Measurements from ENCODE around the gene LRRC19. TPM values are rescaled to one million over a fixed set of nuclear protein-coding genes. Genes with fewer than 3 reads are reported as not detected.

LRRC19 gene
- total and polyA plus RNA-seq, 2 donors (not counting 1 experiment from before 2014, with no cell fraction given), result not detected

GRCh38 chr9:26975728-26976707, 29.5 kb downstream of the LRRC19 start:
- 96% methylated on average over 14 of the region's 18 CpGs for whole genome bisulfite sequencing (ENCODE audit: insufficient coverage)
- Mint-ChIP-seq H3K4me3 (no peak overlapping the region), H3K27ac (no peak overlapping the region), H3K4me1 (no peaks in the 10 kb centered on the region), H3K9me3 (ENCODE audit: insufficient read depth) (no peaks in the 10 kb centered on the region), H3K27me3 (no peaks in the 10 kb centered on the region)
- Histone ChIP-seq H3K79me2 (ENCODE audit: control insufficient read depth, insufficient read depth, low read length) (no peaks in the 10 kb centered on the region), H2AFZ (ENCODE audit: insufficient read depth, low read depth, low read length, poor library complexity, severe bottlenecking) (no peak overlapping the region), H3K27me3 (replicated peaks in 1 of 4; ENCODE audit: control extremely low read depth in 1 of 4, control insufficient read depth in 3 of 4, insufficient read depth in 4 of 4, low read length in 3 of 4) (no peaks in the 10 kb centered on the region), H3K4me1 (ENCODE audit: control insufficient read depth in 2 of 2, insufficient read depth in 2 of 2, low read length in 2 of 2) (no peaks in the 10 kb centered on the region), H3K36me3 (replicated peaks in 1 of 2; ENCODE audit: control extremely low read depth in 1 of 2, control insufficient read depth in 1 of 2, extremely low read depth in 1 of 2, insufficient read depth in 2 of 2, low read length in 1 of 2) (peaks cover 0 to 3% of the 10 kb centered on the region in 2 experiments), H3K4me3 (ENCODE audit: control extremely low read depth in 1 of 5, extremely low read depth in 1 of 5, insufficient read depth in 1 of 5, low read depth in 2 of 5, low read length in 4 of 5) (no peak overlapping the region), H3K9ac (ENCODE audit: low read length) (no peak overlapping the region), H3K4me2 (replicated peaks; ENCODE audit: low read depth, low read length, poor library complexity, severe bottlenecking) (no peak overlapping the region), H3K27ac (ENCODE audit: low read length in 2 of 2) (no peak overlapping the region), H4K20me1 (ENCODE audit: control insufficient read depth, insufficient read depth, low read length, poor library complexity, severe bottlenecking) (no peaks in the 10 kb centered on the region), H3K9me3 (ENCODE audit: control extremely low read depth in 1 of 3, control insufficient read depth in 2 of 3, insufficient read depth in 1 of 3, low read length in 2 of 3) (no peaks in the 10 kb centered on the region)
- peak; percentile 25 for DNase-seq
- intact Hi-C loops (cut with micrococcal nuclease), result no loop called here
- ChIA-PET CTCF (no interaction called here), POLR2A (no interaction called here)
- ATAC-seq (ENCODE audit: low read depth), result no peak
- TF ChIP-seq EZH2 (IDR thresholded peaks at IDR 0.05; ENCODE audit: borderline replicate concordance, insufficient read depth, low read depth, low read length, poor library complexity, severe bottlenecking), result no peak
- no peak for TF ChIP-seq CTCF (IDR thresholded peaks at IDR 0.05)

- Histone ChIP-seq H3K27me3 (replicated peaks in 1 of 4; ENCODE audit: control extremely low read depth in 1 of 4, control insufficient read depth in 3 of 4, insufficient read depth in 4 of 4, low read length in 3 of 4) (no peaks in the 10 kb centered on the region), H3K79me2 (ENCODE audit: control insufficient read depth, insufficient read depth, low read length) (peaks cover 4% of the 10 kb centered on the region), H3K9me3 (ENCODE audit: control extremely low read depth in 1 of 3, control insufficient read depth in 2 of 3, insufficient read depth in 1 of 3, low read length in 2 of 3) (no peaks in the 10 kb centered on the region), H3K9ac (ENCODE audit: low read length) (no peak overlapping the region), H3K4me3 (ENCODE audit: control extremely low read depth in 1 of 5, extremely low read depth in 1 of 5, insufficient read depth in 1 of 5, low read depth in 2 of 5, low read length in 4 of 5) (no peak overlapping the region), H3K36me3 (replicated peaks in 1 of 2; ENCODE audit: control extremely low read depth in 1 of 2, control insufficient read depth in 1 of 2, extremely low read depth in 1 of 2, insufficient read depth in 2 of 2, low read length in 1 of 2) (peaks cover 0 to 3% of the 10 kb centered on the region in 2 experiments), H3K4me2 (replicated peaks; ENCODE audit: low read depth, low read length, poor library complexity, severe bottlenecking) (no peak overlapping the region), H3K27ac (ENCODE audit: low read length in 2 of 2) (no peak overlapping the region), H4K20me1 (ENCODE audit: control insufficient read depth, insufficient read depth, low read length, poor library complexity, severe bottlenecking) (no peaks in the 10 kb centered on the region), H3K4me1 (ENCODE audit: control insufficient read depth in 2 of 2, insufficient read depth in 2 of 2, low read length in 2 of 2) (no peaks in the 10 kb centered on the region), H2AFZ (ENCODE audit: insufficient read depth, low read depth, low read length, poor library complexity, severe bottlenecking) (no peak overlapping the region)
- WGBS (ENCODE audit: insufficient coverage), result 68% methylated on average over 2 of the region's 4 CpGs
- intact Hi-C loops (cut with micrococcal nuclease), result no loop called here
- DNase-seq (no peak), ATAC-seq (ENCODE audit: low read depth) (no peak)
- H3K4me1 Mint-ChIP-seq, result no peaks in the 10 kb centered on the region
- TF ChIP-seq EZH2 (IDR thresholded peaks at IDR 0.05; ENCODE audit: borderline replicate concordance, insufficient read depth, low read depth, low read length, poor library complexity, severe bottlenecking) (no peak), CTCF (IDR thresholded peaks at IDR 0.05) (no peak)
- ChIA-PET CTCF (no interaction called here), POLR2A (no interaction called here)
- H3K27ac Mint-ChIP-seq, result no peak overlapping the region
- no peaks in the 10 kb centered on the region for H3K27me3 Mint-ChIP-seq
- H3K4me3 Mint-ChIP-seq, result no peak overlapping the region
- H3K9me3 Mint-ChIP-seq (ENCODE audit: insufficient read depth), result no peaks in the 10 kb centered on the region
Measured at GRCh38 chr9:26974927-26975326, 30.5 kb downstream of the LRRC19 start.
